ENCODE results near the gene RPL3.

GRCh38 chr22:39302431-39302960 is 16.9 kb downstream of the RPL3 start:
- TF ChIP-seq POLR2A (IDR thresholded peaks at IDR 0.05): no peak
- no peak for TF ChIP-seq CTCF (IDR thresholded peaks at IDR 0.05)

Measured in testis (tissue), 2 donors.